HG03575 (cell line): ENCODE data around the gene TCF12.

Experiments used
- ATAC-seq: cut with Tn5 transposase; IDR thresholded peaks from one replicate; pipeline ENCODE4 v1.9.1; 2021; ENCODE audit not compliant: unreplicated experiment, insufficient number of reproducible peaks, low FRiP score; ENCODE audit errors: extremely low read depth

The TCF12 gene

DNA sequence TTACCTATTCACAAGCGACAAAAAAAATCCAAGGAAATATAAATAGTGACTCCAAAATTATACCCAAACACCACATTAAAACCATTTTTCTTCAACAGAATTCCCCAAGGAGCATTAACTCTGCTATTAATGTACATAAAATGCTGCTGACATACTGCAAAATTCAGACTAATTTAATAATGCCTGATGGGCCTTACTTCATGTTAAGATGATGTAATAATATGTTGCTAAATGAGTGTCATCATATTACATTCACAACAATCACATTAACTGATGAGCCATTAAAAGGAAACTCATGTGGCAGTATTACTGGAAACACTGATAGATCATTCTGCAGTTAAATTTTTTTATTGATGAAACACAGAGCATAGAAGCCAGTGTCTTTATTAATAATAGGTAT lies 253.0 kb downstream of the TCF12 start:
- no peak for ATAC-seq

DNA sequence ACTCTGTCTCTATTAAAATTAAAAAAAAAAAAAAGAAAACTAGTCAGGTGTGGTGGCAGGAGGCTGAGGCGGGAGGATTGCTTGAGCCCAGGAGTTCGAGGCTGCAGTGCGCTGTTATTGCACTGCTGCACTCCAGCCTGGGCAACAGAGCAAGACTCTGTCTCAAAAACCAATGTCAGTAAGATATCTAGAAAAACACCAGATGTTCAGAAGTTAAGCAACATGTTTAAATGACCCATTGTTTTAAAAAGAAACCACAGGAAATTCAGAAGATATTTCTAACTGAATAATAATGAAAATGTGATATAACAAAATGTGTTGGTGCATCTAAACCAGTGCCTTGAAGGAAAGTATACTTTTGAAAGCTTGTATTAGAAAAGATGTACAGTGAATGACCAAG lies 254.5 kb downstream of the TCF12 start:
- ATAC-seq, result no peak

DNA sequence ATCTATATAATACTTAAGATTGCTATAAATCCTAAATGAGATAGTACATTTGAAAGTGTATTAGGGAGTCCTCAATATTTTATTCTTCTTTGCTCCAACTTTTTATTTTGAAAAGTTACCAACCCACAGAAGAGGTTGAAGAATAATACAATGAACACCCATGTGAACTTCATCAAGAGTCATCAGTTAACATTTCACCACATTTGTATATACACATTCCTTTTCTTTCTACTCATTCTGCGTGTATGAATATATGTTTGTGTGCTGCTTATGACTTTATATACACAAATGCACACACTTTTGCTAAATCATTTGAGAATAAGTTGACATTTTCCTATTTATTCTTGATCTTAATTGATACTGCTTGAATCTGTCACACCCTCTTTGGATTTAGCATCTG lies 264.6 kb downstream of the TCF12 start:
- ATAC-seq, result no peak

DNA sequence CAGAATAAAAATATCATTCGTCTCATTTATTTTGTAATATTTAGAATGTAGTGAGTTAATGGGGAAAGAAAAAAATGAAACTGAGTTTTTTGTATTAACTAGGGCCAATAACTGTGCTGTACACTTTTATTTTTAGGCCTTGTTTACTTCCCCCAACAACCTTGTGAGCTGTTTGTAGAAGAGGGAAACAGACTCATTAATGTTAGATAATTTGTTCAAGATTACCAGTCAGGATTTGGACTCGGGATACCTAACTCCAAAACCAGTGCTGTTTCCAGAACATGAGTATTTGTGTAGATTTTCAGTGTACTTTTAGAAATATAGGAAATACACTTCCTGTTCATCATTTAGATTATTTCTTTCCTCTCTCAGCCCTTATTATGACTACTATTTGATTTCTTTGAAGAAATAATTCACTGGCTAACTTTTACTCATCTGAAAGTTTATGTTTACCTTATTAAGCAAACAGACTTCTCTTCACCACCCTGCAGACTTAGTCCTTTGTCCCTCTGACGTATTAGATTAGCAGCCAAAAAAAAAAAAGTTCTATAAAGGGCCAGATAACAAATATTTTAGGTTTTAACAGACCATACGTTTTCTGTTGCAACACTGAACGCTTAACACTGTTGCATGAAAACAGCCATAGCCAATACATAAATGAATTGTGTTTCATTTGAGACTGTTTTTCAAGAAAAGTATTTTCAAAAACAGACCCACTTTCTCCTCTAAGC lies 265.3 kb downstream of the TCF12 start:
- no peak for ATAC-seq

DNA sequence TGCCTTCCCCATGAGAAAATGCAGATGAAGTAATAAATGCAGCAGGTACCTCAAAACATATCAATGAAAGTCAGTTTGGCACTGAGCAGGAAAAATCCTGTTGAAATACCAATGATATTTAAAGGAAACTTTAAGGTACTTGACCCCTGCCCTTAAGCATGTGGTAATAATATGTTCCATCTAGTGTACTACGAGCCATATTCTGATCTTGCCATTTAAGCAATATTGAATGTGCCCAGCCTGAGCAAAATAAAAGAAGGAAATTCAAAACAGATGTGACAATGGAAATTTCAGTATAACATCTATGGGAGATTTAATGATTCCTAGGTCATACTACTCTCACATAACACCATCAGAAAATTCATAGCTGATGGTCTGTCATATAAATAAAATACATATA lies 266.1 kb downstream of the TCF12 start:
- no peak for ATAC-seq

DNA sequence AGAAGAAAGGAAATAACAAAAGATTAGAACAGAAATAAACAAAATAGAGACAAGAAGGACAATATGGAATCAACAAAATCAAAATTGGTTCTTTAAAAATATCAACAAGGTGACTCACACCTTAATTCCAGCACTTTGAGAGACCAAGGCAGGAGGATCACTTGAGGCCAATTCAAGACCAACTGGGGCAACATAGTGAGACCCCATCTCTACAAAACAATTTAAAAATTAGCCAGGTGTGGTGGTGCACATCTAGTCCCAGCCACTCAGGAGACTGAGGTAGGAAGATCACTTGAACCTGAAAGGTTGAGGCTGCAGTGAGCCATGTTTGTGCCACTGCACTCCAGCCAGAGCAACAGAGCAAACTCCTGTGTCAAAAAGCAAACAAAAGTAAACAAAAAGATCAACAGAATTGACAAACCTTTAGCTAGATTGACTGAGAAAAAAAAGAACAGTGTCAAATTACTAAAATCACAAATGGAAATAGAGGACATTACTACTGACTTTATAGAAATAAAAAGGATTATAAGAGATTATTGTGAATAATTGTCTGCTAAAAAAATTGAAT lies 267.1 kb downstream of the TCF12 start:
- no peak for ATAC-seq

DNA sequence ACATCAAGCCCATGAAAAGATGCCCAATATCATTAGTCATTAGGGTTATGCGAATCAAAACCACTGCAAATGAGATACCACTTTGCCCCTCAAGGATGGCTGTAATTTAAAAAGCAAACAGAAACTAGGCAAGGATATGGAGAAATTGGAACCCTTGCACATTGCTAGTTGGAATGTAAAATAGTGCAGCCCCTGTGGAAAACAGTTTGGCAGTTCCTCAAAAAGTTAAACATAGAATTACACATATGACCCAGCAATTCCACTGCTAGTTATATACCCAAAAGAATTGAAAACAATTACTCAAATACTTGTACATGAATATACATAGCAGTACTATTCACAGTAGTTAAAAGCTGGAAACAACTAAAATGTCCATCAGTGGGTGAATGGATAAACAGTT lies 271.0 kb downstream of the TCF12 start:
- no peak for ATAC-seq

DNA sequence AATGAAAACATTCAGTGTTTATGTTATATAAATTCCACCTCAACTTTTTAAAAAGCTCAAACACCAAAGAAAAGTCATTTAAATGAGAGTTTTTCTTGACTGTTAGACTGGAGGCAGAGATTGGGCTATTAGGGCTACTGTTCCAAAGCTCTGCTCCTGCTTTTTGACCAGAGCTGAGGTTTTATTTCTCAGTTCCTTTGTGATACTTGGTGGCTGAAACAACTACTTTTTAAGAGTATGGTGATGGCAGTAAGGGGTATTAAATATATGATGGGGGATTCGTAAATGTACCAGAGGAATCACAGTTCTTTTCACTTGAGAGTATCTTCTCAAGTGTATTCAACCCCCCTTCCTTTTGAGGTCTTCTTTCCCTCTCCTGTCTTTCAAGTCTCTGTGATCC lies 271.8 kb downstream of the TCF12 start:
- ATAC-seq, result no peak

DNA sequence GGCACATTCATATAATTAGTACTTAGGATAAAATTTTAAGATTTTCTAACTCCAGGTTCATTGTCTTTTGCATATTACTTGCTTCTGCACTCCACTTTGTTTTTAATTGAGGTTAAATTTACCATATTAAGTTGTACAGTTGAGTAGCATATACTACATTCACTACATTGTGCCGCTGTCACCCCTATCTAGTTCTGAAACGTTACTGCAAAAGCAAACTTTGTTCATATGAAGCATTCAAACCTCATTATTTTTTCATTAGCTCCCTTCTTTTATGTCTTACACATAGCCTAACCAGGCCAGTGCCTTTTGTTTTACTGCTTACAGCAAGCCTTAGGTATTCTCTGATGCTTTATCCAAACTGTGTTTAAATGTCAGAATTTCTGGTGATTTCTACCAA lies 274.7 kb downstream of the TCF12 start:
- ATAC-seq, result no peak

DNA sequence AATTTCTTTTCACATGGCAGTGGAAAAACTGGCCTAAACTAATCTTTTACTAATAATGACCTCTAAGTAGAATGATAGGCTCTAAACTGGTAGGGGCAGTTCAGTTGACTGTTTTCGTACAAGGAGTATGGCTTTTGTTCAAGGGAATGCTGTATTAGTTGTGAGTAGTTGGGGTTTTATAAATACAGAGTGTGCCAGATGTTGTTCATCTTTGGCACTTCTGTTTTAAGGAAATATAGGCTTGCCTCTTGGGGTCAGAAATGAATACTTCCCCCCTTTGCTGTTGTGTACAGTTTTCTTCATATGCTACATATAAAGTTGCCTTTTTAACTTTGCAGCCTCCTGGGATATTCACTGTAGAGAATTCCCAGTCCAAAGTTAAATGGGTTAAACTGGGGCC lies 276.9 kb downstream of the TCF12 start:
- ATAC-seq, result no peak

DNA sequence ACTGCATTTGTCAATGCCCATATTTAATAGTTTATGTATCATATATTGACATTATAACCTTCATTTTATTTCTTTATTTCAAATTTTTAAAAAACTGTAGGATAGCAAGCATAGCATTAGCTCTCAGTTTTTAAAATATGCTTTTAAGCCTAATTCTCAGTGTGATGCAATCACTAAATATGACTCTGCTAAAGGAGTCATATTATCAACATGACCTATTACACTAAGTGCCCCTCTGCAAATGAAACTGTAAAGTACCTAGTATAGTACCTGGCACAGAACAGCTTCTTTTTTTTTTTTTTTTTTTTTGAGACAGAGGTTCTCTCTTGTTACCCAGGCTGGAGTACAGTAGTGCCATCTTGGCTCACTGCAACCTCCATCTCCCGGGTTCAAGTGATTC lies 278.4 kb downstream of the TCF12 start:
- ATAC-seq, result no peak

DNA sequence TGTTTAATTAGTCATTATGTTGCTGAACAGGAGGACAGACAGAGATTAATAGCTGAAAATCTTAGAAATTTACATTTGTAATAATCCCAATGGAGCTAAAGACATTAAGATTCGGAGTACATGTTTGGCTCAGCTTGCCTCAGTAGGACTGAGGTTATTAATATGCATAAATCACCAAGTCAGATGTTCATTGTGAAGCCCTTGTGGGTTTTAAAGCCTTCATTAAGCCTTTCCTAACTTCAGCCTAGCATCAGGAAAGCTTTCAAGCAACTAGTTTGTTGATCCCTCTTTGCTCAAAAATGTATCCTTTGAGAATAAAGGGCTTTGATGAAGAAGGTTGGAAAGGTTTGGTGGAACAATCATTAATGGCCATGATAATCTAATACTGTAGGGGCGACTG lies 279.7 kb downstream of the TCF12 start:
- no peak for ATAC-seq

DNA sequence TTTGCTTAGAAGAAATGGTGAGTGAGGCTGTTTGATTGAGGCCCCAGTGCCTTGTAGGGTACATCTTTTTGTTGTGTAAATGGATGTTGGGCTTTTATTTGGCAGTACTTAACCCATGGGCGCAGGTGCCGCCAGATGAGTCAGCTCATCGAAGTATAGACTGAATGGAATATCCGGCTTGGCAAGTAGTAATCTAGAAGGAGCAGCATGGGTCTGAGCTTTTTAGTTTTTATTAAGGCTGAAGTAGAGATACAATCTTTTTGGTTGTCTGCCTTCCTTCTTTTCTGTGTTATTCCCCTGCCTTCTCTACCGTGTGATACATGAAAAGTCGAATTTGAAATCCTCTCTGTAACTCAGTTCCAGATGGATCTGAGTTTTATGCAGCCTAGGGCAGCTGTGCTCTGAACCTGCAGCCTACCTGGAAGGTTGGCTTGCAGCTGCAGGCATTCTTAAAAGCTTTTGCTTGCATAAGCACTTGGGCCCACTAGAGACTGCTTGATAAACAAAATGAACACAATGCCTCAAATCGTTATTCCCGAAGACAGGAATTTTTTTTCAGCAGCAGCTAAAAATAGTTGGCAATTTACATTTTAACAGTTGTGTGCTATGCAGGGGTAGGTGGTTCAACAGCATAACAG lies 280.3 kb downstream of the TCF12 start:
- no peak for ATAC-seq

DNA sequence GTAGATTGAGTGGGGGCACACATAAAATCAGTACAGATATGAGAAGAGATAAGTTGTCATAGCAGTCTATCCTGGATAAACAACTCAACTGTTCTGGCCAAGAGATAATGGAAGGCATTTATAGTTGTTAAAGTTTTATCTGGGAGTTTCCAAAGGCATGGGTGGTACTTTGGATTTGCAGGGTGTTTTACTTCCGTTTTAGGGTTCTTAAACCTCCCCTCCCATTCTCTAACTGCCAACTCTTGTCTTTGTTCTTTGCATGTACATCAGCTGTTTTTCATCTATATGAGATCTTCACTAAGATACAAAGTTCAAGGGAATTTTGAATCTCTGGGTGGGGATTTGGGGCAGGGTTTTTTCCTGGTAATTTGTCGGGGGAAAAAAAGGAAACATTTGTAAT lies 283.1 kb downstream of the TCF12 start:
- no peak for ATAC-seq

DNA sequence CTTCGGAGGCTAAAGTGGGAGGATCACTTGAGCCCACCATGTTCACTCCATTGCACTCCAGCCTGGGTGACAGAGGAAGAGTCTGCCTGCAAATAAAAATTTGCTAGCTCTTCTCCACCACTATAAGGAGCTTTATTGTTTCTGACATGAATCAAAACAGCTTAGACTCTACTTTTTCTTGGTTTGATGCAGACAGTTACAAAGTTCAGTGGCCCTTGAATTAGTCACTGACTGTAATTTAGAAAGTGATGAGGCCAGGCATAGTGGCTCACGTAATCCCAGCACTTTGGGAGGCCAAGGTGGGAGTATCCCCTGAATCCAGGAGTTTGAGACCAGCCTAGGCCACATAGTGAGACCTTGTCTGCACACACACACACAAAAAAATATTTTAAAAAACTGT lies 285.5 kb downstream of the TCF12 start:
- ATAC-seq, result no peak

DNA sequence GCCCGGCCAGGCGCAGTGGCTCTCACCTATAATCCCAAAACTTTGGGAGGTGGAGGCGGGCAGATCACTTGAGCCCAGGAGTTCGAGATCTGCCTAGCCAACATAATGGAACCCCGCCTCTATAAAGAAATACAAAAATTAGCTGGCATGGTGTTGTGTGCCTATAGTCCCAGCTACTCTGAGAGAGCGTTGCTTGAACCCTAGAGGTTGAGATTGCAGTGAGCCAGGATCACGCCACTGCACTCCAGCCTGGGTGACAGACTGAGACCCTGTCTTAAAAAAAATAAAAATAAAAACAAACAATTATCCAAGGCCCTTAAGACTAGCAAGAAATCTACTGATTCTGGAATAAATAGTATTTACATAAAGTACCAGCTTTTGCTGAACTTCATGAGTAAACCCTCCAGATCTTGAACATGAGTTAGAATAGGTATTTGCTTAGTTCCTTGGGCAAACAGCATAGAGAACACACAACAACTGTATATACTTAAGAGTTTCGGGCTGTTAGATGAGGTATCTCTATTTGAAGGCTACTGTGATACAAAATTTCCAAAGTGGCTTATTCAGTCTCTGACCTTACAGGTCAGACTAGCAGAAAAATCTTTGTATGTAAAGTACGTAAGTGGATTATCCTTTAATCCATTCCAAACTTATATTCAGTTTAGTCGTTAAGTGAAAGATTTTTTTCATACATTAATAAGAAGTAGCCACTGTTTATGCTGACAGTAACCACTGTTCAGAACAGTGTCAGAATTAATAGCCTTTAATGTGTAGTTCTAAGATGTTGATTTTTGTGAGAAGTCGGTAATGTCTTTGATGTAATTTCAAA lies 286.8 kb downstream of the TCF12 start:
- no peak for ATAC-seq

DNA sequence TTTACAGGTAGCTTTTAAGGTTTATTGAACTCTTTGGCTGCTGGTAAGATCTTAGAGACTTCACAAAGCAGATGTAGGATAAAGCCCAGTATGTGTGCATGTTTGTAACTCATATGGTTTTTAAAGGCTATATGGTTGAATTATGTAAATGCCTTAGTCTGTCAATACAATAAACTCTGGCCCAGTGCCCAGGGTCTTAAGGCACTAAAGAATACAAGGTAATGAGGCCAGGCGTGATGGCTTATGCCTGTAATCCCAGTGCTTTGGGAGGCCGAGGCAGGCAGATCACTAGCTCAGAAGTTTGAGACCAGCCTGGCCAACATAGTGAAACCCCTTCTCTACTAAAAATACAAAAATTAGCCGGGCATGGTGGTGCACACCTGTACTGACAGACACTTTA lies 287.6 kb downstream of the TCF12 start:
- no peak for ATAC-seq

DNA sequence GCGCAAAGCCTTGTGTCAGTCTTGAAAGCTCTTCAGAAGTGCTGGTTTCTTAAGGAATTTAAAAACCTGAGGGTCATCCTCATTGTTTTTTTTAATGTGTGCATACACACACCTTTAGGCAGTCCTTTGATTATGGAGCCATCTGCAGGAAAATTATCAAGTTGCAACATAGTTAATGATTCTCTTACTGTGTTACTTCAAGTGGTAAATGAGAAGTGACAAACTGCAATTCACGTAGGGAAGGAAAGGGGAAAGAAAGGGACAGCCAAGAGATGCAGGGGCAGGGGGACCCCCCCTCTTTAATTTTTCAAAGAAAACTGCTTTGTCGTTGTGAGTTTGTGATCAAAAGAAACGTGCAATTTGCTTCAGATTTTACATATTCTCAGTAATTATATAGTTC lies 295.4 kb downstream of the TCF12 start:
- ATAC-seq, result no peak

DNA sequence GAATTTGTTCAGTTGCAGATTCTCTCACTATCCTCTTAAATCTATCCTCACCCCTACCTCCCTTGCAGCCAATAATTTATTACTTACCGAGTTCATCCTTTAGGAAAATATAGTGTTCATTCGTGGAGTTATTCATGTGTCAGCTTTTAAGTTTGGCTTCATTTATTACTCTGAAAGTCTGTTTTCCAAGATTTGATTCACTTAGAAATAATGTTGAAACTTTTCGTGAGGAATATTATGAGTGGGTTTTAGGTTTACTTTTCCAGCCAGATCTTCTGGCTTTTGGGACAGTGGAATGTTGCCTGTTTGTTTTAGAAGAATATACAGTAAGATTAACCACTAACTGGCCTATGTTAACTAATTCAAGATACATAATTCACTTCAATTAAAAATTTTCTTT lies 296.9 kb downstream of the TCF12 start:
- ATAC-seq, result no peak

DNA sequence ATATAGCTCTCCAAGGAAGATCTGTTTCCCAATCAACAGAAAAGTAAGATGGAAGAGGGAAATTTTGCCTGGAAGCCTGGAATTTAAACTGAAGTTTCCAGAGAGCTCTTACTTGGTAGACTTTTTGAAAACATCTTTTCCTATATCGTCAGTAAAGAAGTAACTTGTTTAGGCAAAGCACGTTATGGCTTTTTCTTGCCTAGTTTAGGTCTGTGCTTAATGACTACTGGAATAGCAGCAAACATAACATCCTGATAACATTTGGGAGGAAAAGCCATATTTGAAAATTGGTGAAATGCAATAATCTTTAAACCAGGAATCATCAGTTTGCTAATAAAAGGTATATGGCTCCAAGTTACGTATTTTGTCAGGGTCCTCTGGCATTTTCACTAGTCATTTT lies 297.4 kb downstream of the TCF12 start:
- no peak for ATAC-seq
